Heart left ventricle (tissue), 16 donors: ENCODE data around the gene CHD1. TPM values are rescaled to one million over a fixed set of nuclear protein-coding genes. Genes with fewer than 3 reads are reported as not detected.

ENCODE experiments used
- ATAC-seq, 4 donors: fragments of 200-7000 bp; cut with Tn5 transposase; one replicate each; pipeline ENCODE4 v1.9.1; 2020 to 2022; ENCODE audit warnings: moderate library complexity in 4 of 4, mild to moderate bottlenecking in 3 of 4, moderate number of reproducible peaks in 1 of 4
- DNase-seq, 5 donors: peaks; one replicate each; pipeline ENCODE4 v3.0.0-alpha.2; 2020
- H3K27ac ChIP-seq, 12 donors: fragments of 200-600 bp; sonication (generic) in 4 of 12; one replicate each; pipeline versions ENCODE4 v1.5.0 to v1.8.0; 2016 to 2022; ENCODE audit warnings: mild to moderate bottlenecking in 2 of 12
- H3K27me3 ChIP-seq, 9 donors: fragments of 200-600 bp; sonication (generic) in 2 of 9; one replicate each; pipeline versions ENCODE4 v1.5.1 to v1.8.0; 2016 to 2022; ENCODE audit warnings: mild to moderate bottlenecking in 3 of 9
- H3K36me3 ChIP-seq, 9 donors: fragments of 200-600 bp; sonication (generic) in 2 of 9; one replicate each; pipeline versions ENCODE4 v1.5.0 to v1.8.0; 2018 to 2022; ENCODE audit warnings: mild to moderate bottlenecking in 2 of 9
- H3K4me1 ChIP-seq, 12 donors: fragments of 200-600 bp; sonication (generic) in 4 of 12; one replicate each; pipeline versions ENCODE4 v1.5.0 to v1.8.0; 2016 to 2022; ENCODE audit warnings: mild to moderate bottlenecking in 3 of 12
- H3K4me3 ChIP-seq, 12 donors: fragments of 200-600 bp; sonication (generic) in 4 of 12; one replicate each; pipeline versions ENCODE4 v1.5.0 to v1.8.0; 2017 to 2022; ENCODE audit warnings: mild to moderate bottlenecking in 9 of 12, moderate library complexity in 4 of 12
- H3K9me3 ChIP-seq, 12 donors: fragments of 200-600 bp; sonication (generic) in 4 of 12; one replicate each; pipeline versions ENCODE4 v1.5.0 to v1.8.0; 2016 to 2022; ENCODE audit warnings: mild to moderate bottlenecking in 1 of 12
- CTCF ChIP-seq, 12 donors: fragments of 200-600 bp; sonication (generic) in 4 of 12; IDR thresholded peaks; one replicate each; pipeline versions ENCODE4 v1.5.0 to v1.8.0; 2018 to 2022; ENCODE audit warnings: antibody characterized with exemption in 12 of 12, mild to moderate bottlenecking in 5 of 12
- POLR2A ChIP-seq, 2 donors: fragments of 450-650 bp; IDR thresholded peaks; one replicate each; pipeline ENCODE4 v1.6.1; 2017; ENCODE audit warnings: antibody characterized with exemption in 2 of 2, mild to moderate bottlenecking in 2 of 2, moderate library complexity in 2 of 2
- WGBS, 4 donors: extraction: QIAGEN DNeasy Blood & Tissue Kit in 2 of 4; methylation state at CpG; one replicate each; pipeline versions ENCODE4 v1.1.5 to v1.1.7; 2013 to 2018; 5-methylcytosine and 5-hydroxymethylcytosine counted together
- intact Hi-C, 10 donors: fragments of 100-400 bp; cut with DNase I; formaldehyde crosslinking; loops; one replicate each; pipeline versions ENCODE4 v1.11.1 to v1.14.2; 2022
- polyA plus RNA-seq, 2 donors: library from polyadenylated mRNA; stranded (reverse); fragments of 200-250 nt; gene quantifications; one replicate each; pipeline ENCODE4 v1.2.3, GENCODE V29; 2013
- total RNA-seq, 9 donors: library from RNA; depleted of rRNA in 2 of 9; stranded (reverse); fragments of >200 nt in 2 of 9; fragmentation: NEBNext Ultra II Directional in 3 of 9; extraction: Animal tissue kit (Norgen Biotek cat#: 25700) in 3 of 9; gene quantifications; one replicate each; pipeline versions ENCODE4 v1.1.0 to v1.2.4, GENCODE V29; 2016 to 2023
- donor health status: ischemic (EF 13 %, LVEDD 7.1; RV severe dilation, severe dysfunction).
- donor health status: healthy with polysubstance abuse.
- donor health status: DM: no; HTN: yes; CAD: no.
- donor health status: DM: no; HTN: no; CAD: no.
- donor health status: ischemic (EF 25% LVEDD 6.9; RV normal size, moderate dysfunction).
- donor health status: ischemic (EF 25% LVEDD 5.7; RV mildly dilated, moderate dysfunction).
- donor health status: healthy.
- donor health status: DM: yes; HTN: yes; CAD: no.
- donor health status: ischemic (EF 35%, LVEDD 5.7; RV mildly dilated, moderate dysfunction).
- donor health status: nonischemic (EF 11% LVEDD 7.7; RV severe dilation, severe dysfunction).
- donor health status: DM: yes; HTN: yes; CAD: no.
- donor health status: PGD.
- donor health status: ischemic (EF 29% LVEDD 5.4; RV normal size, mild dysfunction).
- donor health status: nonischemic (EF 23%, LVEDD 6.1; RV moderate dilation, normal function).

Gene CHD1
- total and polyA plus RNA-seq, 11 donors: 8.6 to 24.0 (median 13.4) TPM

GRCh38 chr5:98845878-98846277, 82.9 kb downstream of the CHD1 start:
- DNase-seq: no peak
- no peaks in the 10 kb centered on the region for H3K36me3 ChIP-seq
- peaks cover 0 to 16% (median 0%) of the 10 kb centered on the region in 12 donors for H3K9me3 ChIP-seq
- intact Hi-C loops: no loop called here
- H3K4me1 ChIP-seq: no peaks in the 10 kb centered on the region
- no peak overlapping the region for H3K4me3 ChIP-seq
- TF ChIP-seq POLR2A (IDR thresholded peaks at IDR 0.05): no peak
- no peak for TF ChIP-seq CTCF (IDR thresholded peaks at IDR 0.05)
- ATAC-seq: no peak
- H3K27me3 ChIP-seq: no peaks in the 10 kb centered on the region
- no peak overlapping the region for H3K27ac ChIP-seq
- 96 to 99% (median 97%) methylated on average over 7 to 8 of the region's 8 CpGs for WGBS, 4 donors

GRCh38 chr5:98844865-98845264, 83.9 kb downstream of the CHD1 start:
- WGBS, 4 donors: 88 to 96% (median 93%) methylated on average over 6 of the region's 6 CpGs
- intact Hi-C loops: no loop called here
- H3K27ac ChIP-seq: no peak overlapping the region

GRCh38 chr5:98843481-98843880, 85.3 kb downstream of the CHD1 start:
- H3K4me3 ChIP-seq: no peak overlapping the region
- no peak overlapping the region for H3K27ac ChIP-seq
- 96 to 100% (median 97%) methylated on average over 3 of the region's 3 CpGs for WGBS, 4 donors
- H3K27me3 ChIP-seq: no peaks in the 10 kb centered on the region
- peaks cover 0 to 3% (median 0%) of the 10 kb centered on the region in 12 donors for H3K4me1 ChIP-seq
- ATAC-seq (no peak), DNase-seq (no peak)
- H3K9me3 ChIP-seq: peaks cover 0 to 16% (median 0%) of the 10 kb centered on the region in 12 donors
- intact Hi-C loops: no loop called here
- H3K36me3 ChIP-seq: no peaks in the 10 kb centered on the region
- no peak for TF ChIP-seq CTCF (IDR thresholded peaks at IDR 0.05)
- no peak for TF ChIP-seq POLR2A (IDR thresholded peaks at IDR 0.05)

More at GRCh38 chr5:98844865-98845264, 83.9 kb downstream of the CHD1 start:
- no peaks in the 10 kb centered on the region for H3K27me3 ChIP-seq
- no peak for DNase-seq
- H3K9me3 ChIP-seq: peaks cover 0 to 16% (median 0%) of the 10 kb centered on the region in 12 donors
- ATAC-seq: no peak
- H3K36me3 ChIP-seq: no peaks in the 10 kb centered on the region
- H3K4me3 ChIP-seq: no peak overlapping the region
- H3K4me1 ChIP-seq: no peaks in the 10 kb centered on the region
- TF ChIP-seq POLR2A (IDR thresholded peaks at IDR 0.05): no peak
- no peak for TF ChIP-seq CTCF (IDR thresholded peaks at IDR 0.05)

- H3K36me3 ChIP-seq: no peaks in the 10 kb centered on the region
- H3K27me3 ChIP-seq: no peaks in the 10 kb centered on the region
- H3K4me1 ChIP-seq: peaks cover 0 to 3% (median 0%) of the 10 kb centered on the region in 12 donors
- DNase-seq (no peak), ATAC-seq (no peak)
- TF ChIP-seq POLR2A (IDR thresholded peaks at IDR 0.05) (no peak), CTCF (IDR thresholded peaks at IDR 0.05) (no peak)
- no peak overlapping the region for H3K4me3 ChIP-seq
- intact Hi-C loops: no loop called here
- peaks cover 0 to 16% (median 0%) of the 10 kb centered on the region in 12 donors for H3K9me3 ChIP-seq
- H3K27ac ChIP-seq: no peak overlapping the region
- 57 to 82% (median 65%) methylated on average over 1 of the region's 1 CpG for WGBS, 4 donors
Observed at GRCh38 chr5:98840946-98841345, 87.9 kb downstream of the CHD1 start.
